GM21717 (cell line): Measurements from ENCODE around the gene PDE8B.

Source experiments
- ATAC-seq: cut with Tn5 transposase; IDR thresholded peaks from one replicate; pipeline ENCODE4 v1.9.1; 2021; ENCODE audit warnings: mild to moderate bottlenecking, moderate library complexity; ENCODE audit not compliant: unreplicated experiment

The PDE8B gene

DNA sequence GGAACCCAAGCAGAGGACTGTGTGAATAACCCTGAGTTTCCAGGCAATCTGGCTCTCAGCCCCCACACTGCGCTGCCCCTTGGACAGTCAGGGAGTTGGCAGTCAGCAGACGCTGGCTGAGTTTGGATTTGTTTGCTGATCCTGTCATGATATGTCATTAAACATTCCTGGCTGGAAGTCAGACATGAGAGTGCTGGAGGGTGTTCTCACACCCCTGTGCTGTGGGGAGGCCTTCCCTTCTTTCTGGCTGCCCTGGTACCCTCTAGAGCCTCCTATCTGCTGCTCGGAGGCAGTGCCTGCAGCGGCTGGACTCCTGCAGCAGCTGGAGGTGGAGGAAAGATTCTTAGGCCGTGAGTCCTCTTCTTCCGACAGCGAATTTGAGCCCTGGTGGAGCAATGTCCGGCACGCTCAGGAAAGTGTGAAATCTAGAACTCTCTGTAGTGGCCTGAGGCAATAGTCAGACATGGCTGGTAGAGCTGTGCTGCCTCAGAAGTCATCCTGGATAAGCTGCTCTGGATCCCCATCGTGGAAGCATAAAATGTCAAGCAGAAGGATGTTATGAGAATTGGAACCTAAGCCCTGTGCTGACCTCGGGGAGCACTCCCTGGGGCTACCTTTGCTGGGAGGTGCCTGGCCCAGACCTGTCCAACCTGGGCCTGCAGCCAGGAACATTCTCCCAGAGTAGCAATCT lies 72.0 kb downstream of the PDE8B start:
- ATAC-seq, result no peak

DNA sequence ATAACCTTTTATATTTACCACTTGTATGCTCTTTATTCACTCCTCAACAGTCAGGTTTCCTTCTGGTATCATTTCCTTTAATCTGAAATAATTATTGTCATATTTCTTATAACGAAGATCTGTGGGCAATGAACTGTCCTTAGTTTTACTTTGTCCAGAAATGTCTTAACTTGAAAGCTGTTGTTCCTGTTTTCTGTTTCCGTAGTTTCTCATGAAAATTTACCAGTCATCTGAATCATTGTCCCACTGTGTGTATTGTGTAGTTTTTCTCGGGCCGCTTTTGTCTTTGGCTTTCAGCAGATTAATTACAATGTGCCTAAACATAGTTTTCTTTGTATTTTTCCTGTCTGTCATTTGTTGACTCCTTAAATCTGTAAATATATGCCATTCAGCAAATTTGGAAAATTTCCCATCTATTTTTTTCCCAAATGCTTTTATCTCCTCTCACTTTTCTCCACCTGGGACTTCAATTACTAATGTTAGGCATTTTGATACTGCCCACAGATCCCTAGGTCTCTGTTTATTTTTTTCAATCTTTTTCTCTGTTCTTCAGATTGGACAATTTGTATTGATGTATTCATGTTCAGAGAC lies 74.9 kb downstream of the PDE8B start:
- no peak for ATAC-seq

- no peak for ATAC-seq
These were observed 81.7 kb downstream of the PDE8B start for GRCh38 chr5:77292026-77292757.

- no peak for ATAC-seq
These were observed 83.7 kb downstream of the PDE8B start for GRCh38 chr5:77294185-77294584.

- no peak for ATAC-seq
These were observed 85.4 kb downstream of the PDE8B start for GRCh38 chr5:77295863-77296378.

GRCh38 chr5:77298146-77298545 lies 87.7 kb downstream of the PDE8B start:
- ATAC-seq, result no peak

DNA sequence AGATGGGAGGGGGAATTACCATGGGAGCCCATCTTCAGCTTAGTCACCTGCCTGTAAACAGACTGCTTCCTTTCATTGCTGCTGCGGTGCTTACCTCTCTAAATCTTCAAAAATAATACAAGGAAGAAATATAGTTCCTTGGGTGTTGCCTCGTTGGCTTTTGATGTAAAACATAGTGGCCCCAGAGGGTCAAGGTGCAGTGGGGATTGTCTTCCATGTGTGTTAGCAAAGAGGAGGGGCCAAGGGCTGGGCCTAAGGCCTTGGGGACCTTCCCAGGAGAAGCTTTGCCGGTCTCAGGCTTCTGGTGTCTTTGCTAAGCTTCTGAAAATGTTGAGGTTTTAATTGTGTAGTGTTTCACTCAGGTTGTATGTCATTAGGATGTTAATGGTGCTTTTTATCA lies 90.0 kb downstream of the PDE8B start:
- no peak for ATAC-seq

DNA sequence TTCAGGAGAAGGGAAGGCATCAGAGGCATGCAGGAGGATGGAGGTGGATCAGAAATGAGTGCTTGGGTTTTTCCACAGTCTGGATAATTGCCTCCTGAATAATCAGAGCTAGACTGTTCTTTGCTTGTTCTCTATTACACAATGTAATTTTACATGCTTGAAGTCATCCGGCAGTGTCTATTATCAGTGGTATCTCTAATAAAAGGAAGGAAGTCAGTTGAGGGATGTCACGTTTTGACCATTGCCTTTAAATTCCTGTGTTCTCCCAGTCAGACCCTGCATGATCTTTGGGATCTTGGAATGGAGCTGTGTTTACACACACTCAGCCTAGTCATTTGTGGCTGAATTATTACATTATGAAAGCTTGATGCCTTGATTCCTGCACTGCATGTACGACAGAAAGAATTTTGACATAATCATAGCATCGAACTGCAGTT lies 91.0 kb downstream of the PDE8B start:
- no peak for ATAC-seq

GRCh38 chr5:77302247-77302646 lies 91.8 kb downstream of the PDE8B start:
- ATAC-seq, result no peak

- no peak for ATAC-seq
These were observed 92.2 kb downstream of the PDE8B start for GRCh38 chr5:77302653-77303052.

- no peak for ATAC-seq
These were observed 93.9 kb downstream of the PDE8B start for GRCh38 chr5:77304388-77304787.

GRCh38 chr5:77305222-77305846 lies 94.9 kb downstream of the PDE8B start:
- no peak for ATAC-seq

DNA sequence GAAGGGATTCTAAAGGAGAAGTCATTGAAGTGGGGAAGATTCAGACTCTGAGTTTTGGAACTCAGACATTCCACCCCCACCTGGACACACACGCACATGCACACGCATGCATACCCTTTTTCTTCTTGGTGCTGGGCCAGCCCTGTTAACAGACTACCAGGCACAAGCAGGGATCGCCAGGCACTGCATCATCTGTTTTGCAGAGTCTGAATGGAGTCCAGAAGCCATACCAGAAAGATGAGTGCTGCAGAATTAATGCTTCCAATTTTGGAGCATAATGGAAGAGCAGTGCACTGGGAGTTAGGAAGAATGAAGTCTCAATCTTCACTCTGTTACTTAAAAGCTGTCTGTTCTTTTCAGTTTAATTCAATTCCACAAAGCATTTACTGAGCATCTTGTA lies 95.5 kb downstream of the PDE8B start:
- ATAC-seq, result no peak

DNA sequence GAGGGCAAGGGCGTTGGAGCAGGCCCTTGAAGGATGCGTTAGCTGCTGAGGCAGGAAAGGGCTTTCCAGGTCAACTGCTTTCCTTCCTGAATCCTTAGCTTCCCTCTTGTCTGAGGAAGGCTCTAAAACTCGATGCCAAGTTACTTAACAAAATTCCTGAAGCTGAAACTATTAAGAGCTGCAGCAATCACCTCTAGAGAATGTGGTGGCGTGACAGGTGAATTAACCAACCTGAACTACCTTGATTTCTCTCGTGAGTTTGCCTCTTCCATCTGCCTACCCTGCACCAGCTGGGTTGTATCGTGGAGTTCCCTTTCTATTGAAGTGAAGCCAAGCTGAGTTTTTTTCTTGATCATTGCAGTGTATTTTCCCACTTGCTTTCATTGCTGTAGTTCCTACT lies 96.1 kb downstream of the PDE8B start:
- ATAC-seq, result no peak

DNA sequence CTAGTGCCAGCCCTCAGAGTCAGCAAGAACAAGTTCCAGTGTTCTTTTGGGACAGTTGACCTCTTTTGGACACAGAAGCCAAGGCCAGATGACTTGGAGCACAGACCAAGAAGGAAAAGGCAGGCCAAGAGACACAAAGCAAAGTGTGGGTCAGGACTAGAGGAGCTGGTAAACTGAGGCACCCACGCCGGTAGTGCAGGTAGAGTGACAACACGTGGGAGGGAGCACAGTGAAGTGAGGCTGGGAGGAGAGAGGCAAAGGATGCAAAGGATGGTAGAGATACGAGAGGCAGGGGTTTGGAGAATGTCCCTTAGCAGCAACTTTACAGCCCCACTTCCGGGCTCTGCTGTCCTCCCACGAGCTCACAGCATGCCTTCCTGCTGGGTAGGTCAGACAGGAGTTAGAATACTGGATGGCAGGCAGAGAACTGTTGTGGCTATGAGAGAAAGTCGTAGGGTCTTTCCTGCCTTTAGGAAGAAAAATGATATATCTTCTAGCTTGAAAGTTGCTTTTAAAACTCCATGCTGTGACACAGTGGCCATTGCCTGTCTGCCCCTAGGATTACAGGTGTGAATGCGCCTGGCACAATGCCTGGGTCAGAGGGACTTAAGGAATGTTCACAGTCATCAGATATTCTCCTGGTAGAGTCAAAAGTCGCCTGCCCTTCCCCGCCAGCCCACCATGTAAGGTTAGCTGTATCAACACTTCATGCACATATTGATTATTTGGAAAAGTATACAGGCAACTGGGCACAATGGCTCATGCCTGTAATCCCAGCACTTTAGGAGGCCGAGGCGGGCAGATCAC lies 97.9 kb downstream of the PDE8B start:
- no peak for ATAC-seq

GRCh38 chr5:77309140-77309539 lies 98.7 kb downstream of the PDE8B start:
- ATAC-seq, result no peak

DNA sequence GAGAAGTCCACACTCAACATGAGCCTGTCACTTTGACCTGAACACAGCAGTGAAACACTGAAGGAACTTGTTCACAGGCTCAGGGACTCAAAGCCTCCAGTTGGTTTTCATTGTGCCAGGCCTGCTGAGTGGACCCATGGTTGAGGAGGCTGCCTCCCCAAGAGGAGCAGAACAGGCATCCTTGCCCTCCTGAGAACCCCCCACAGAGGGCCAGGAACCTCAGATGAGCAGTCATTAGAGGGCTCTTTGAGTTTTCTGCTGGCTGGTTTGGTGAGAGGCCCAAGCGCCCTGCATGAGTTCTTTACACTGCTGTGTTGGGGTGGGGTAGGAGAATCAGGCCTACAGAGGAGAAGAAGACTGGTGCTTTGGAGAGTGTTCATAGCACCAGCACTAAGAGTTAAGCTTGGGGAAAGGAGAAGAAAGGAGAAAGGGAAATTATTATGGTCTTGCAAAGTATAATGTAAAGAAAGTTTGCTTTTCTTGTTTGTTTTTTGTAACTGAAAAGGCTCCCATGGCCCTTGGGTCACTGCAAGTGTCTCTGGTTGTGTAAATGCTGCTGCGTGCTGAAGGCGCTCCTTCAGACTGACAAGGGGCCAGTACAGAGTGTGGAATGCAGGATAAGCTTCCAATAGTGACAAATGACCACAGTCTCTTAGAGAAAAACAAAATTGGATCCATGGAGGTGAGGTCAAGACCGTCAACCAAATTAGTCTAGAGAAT lies 100.2 kb downstream of the PDE8B start:
- ATAC-seq, result no peak

DNA sequence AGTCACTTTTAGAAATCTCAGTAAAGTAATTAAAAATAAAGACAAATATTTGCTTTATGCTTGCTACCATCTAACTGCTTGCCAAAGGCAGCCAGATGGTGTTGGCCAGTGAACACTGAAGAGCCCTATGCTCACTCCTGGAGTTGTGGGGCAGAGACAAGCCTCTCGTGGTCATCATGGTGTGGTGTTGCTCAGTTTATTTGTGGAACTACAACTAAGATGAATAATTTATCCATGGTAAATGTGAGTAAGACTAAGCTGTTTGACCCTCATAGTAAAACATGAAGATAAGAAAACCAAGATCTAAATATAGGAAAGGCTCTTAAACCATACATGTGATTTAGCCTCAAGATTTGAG lies 100.7 kb downstream of the PDE8B start:
- ATAC-seq, result no peak

- ATAC-seq, result no peak
These were observed 101.9 kb downstream of the PDE8B start for GRCh38 chr5:77312413-77312812.
